Measurements from ENCODE around the gene PROZ. TPM values are rescaled to one million over a fixed set of nuclear protein-coding genes. Genes with fewer than 3 reads are reported as not detected.

The PROZ gene
- total RNA-seq (2021; ENCODE audit: unreplicated experiment) (not detected), Bru-seq, nascent RNA (not detected), BruChase-seq, experiment 1, labeled RNA remaining after a 6-hour chase (not detected), BruChase-seq, experiment 2, labeled RNA remaining after a 2-hour chase (not detected)
- polyA plus RNA-seq (2012), result 0.20 and 0.25 TPM in 2 replicates
- long read RNA-seq, result 0 reads

GRCh38 chr13:113157929-113158747 lies at the start of gene PROZ:
Gene PROZ (plus strand): TSS chr13:113158648. CDS start chr13:113158661, 13 bp downstream.
- Histone ChIP-seq H3K4me2 (ENCODE audit: low read length) (no peak within 1 kb of the TSS), H3K9me3 (ENCODE audit: control insufficient read depth in 1 of 2, insufficient read depth in 1 of 2, low read depth in 1 of 2, low read length in 2 of 2) (peaks cover 0 to 5% of the 10 kb centered on the region in 2 experiments; a peak in 1 of 4 replicates), H3K27me3 (ENCODE audit: insufficient read depth, low read length) (peaks cover under 1% of the 10 kb centered on the region; the same call in 1 of the 2 replicates), H3K27ac (ENCODE audit: low read depth, low read length) (no peak within 1 kb of the TSS), H3K36me3 (ENCODE audit: control insufficient read depth in 1 of 2, insufficient read depth in 2 of 2, low read length in 2 of 2) (no peaks in the 10 kb centered on the region), H2AFZ (ENCODE audit: low read depth, low read length, poor library complexity, severe bottlenecking) (no peak within 1 kb of the TSS), H4K20me1 (ENCODE audit: insufficient read depth) (no peaks in the 10 kb centered on the region), H3K4me1 (ENCODE audit: control insufficient read depth in 1 of 2, insufficient read depth in 2 of 2, low read length in 2 of 2) (peaks cover 9 to 12% of the 10 kb centered on the region in 2 experiments), H3K9me2 (ENCODE audit: insufficient read depth) (no peaks in the 10 kb centered on the region), H3K79me2 (ENCODE audit: insufficient read depth, low read length) (no peaks in the 10 kb centered on the region), H3K9ac (ENCODE audit: low read length) (no peak within 1 kb of the TSS), H3K4me3 (replicated peaks in 1 of 2; ENCODE audit: low read depth in 1 of 2, low read length in 2 of 2) (no peak within 1 kb of the TSS)
- ChIA-PET POLR2A (no interaction called here), RAD21 (ENCODE audit: low non-redundant PET in 1 of 2, low total read pairs in 2 of 2, uncharacterized antibody in 2 of 2, unreplicated experiment in 2 of 2) (no interaction called here), CTCF (no interaction called here)
- DNase-seq (ENCODE audit: low read depth, low spot score), result no peak
- intact Hi-C loops (cut with micrococcal nuclease), result loop anchor here (10.0 kb wide), 1 partner anchor 73 kb away; no protein-coding TSS in a partner anchor
- no peak for ATAC-seq
- TF ChIP-seq POLR2A (IDR thresholded peaks at IDR 0.05; ENCODE audit: borderline replicate concordance, extremely low read depth, insufficient read depth, insufficient read length) (no peak), SRF (IDR thresholded peaks at IDR 0.05; ENCODE audit: low read depth) (no peak), ELF1 (IDR thresholded peaks at IDR 0.05; ENCODE audit: borderline replicate concordance, low read depth) (no peak), REST (IDR thresholded peaks at IDR 0.05; ENCODE audit: low read depth) (no peak), TCF7L2 (IDR thresholded peaks at IDR 0.05; ENCODE audit: borderline replicate concordance, extremely low read depth, insufficient read depth, insufficient read length) (no peak), CBX3 (IDR thresholded peaks at IDR 0.05; ENCODE audit: low read depth) (no peak)
- BruUV-seq (replicated peaks), result no TSS peak

Measured in HCT116 (cell line).